ENCODE data around the gene DCTN4. TPM values are rescaled to one million over a fixed set of nuclear protein-coding genes. Genes with fewer than 3 reads are reported as not detected.

Gene DCTN4
- total and polyA plus RNA-seq, 9 of the 15 experiments (the other 6 are each of a cell fraction or from before 2014, with no cell fraction given): 20.4 to 64.9 (median 49.9) TPM

GRCh38 chr5:150700594-150701377 lies 58.0 kb downstream of the DCTN4 start, which contains the start of gene RBM22 (continued):
- TF ChIP-seq ZHX1 (conservative IDR thresholded peaks at IDR 0.05; ENCODE audit: low read length) (0 out of 2 replicates have a peak, but pooled peaks have one; percentile 44), DPF2 (IDR thresholded peaks at IDR 0.05) (peak; percentile 49; the same call in 1 of the 2 replicates), CSDE1 (IDR thresholded peaks at IDR 0.05) (peak in 1 of 2 experiments; percentile 53; a peak in 1 of 4 replicates), TOE1 (IDR thresholded peaks at IDR 0.05; ENCODE audit: borderline replicate concordance) (0 out of 2 replicates have a peak, but pooled peaks have one; percentile 33), TOE1 (CRISPR knock-in tag; IDR thresholded peaks at IDR 0.05; ENCODE audit: borderline replicate concordance, low read depth) (no peak), PTBP1 (IDR thresholded peaks at IDR 0.05; ENCODE audit: low read depth, low read length) (0 out of 2 replicates have a peak, but pooled peaks have one; percentile 75), HOMEZ (CRISPR knock-in tag; IDR thresholded peaks at IDR 0.05) (no peak), ZBTB2 (IDR thresholded peaks at IDR 0.05) (peak; percentile 77; the same call in 1 of the 2 replicates), SRSF7 (optimal IDR thresholded peaks at IDR 0.05; ENCODE audit: low read depth, low read length) (no peak), KDM4B (IDR thresholded peaks at IDR 0.05; ENCODE audit: borderline replicate concordance in 2 of 2, low read depth in 1 of 2) (peak in 1 of 2 experiments; percentile 50; a peak in 1 of 4 replicates), AFF4 (CRISPR knock-in tag; IDR thresholded peaks at IDR 0.05) (0 out of 2 replicates have a peak, but pooled peaks have one; percentile 65), NFE2L1 (tag; IDR thresholded peaks at IDR 0.05; ENCODE audit: borderline replicate concordance, low read depth) (no peak), RNF2 (IDR thresholded peaks at IDR 0.05) (peak; percentile 22; the same call in 1 of the 2 replicates), SRSF3 (IDR thresholded peaks at IDR 0.05; ENCODE audit: insufficient read depth, low read length) (0 out of 2 replicates have a peak, but pooled peaks have one; percentile 31), STAT5A (IDR thresholded peaks at IDR 0.05; ENCODE audit: borderline replicate concordance, low read length) (no peak)
